Activated CD4-positive, alpha-beta T cell treated with anti-CD3 and anti-CD28 coated beads, Interleukin-2, amount 50 U/mL, for 48 hours (primary cell): ENCODE results near the gene PHF21B.

ENCODE experiments used
- DNase-seq, 2 experiments: peaks; one replicate each; pipeline ENCODE4 v3.0.0-alpha.2; 2020

The PHF21B gene

DNA sequence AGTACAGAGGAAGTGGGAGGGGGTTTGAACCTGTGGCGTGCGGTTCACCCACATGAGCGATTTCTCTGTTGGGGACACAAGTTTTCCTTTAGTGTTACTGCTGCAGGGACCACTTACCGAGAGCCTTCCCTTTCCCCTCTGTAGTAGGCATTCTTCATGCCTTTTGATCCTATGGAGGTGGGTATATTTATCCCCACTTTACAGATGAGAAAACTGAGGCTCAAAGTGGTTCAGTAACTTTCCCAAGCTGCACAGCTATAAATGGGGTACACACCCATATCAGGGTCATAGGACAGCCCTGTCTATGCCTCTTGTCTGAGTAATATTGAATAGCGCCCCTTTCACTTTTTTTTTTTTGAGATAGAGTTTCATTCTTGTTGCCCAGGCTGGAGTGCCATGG, 3.3 kb upstream of the PHF21B start:
- no peak for DNase-seq

DNA sequence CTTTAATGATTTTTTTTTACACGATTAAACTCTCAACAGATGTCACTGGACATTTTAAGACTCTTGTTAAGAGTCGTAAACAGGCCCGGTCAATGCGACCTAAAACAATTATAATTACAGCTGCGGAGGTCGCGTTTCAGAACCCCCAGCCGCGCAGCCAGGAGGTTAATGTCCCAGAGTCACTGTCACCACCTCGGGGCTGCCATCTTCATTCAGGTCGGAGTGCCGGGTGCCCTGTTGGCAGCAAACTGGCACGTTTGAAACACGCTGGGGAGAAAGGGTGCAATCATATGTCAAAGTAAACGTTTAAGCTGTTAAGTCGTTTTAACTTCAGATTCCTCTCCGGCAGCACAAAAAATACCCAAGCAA, 711 bp upstream of the PHF21B start:
- no peak for DNase-seq

GRCh38 chr22:45008751-45009605, 827 bp downstream of the PHF21B start:
- DNase-seq: peak; percentile 6 to 12

GRCh38 chr22:45008186-45008681, 1.6 kb downstream of the PHF21B start:
- peak; percentile 5 to 14 for DNase-seq

DNA sequence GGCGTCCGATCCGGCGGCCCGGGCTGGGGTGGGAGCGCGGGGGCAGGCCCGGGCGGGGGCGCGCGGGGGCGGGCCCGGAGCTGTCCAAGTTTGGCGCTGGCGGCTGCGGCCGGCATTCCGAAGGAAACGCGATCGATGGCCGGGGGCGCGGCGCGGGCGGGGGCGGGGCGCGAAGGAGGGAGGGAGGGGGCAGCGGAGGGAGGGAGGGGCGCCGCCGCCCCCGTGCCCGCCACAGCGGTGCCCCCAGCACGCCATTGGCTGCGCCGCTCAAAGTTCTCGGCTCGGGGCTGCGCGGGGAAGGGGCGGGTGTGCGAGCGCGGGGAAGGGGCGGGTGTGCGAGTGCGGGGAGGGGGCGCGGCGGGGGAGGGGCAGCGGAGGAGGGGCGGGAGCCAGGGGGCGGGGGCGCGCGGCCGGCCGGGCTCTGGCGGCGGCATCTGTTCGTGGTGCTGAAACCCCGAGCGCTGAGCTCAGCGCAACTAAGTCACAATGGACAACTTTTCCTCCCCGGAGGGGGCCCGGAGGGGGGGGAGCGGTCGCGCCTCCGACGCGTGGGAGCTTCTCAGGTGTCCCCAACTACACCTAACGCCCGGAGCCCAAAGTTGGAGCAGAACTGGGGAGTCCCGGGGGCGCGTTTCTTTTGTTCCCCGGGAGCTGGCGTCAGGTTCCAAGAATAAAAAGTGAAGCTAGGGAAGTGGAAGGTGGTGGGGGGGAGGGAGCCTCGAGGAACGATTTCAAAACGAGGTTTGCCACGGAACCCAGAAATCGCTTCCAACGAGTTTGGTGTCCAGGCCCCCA, 2.2 kb downstream of the PHF21B start:
- peak; percentile 11 to 19 for DNase-seq

DNA sequence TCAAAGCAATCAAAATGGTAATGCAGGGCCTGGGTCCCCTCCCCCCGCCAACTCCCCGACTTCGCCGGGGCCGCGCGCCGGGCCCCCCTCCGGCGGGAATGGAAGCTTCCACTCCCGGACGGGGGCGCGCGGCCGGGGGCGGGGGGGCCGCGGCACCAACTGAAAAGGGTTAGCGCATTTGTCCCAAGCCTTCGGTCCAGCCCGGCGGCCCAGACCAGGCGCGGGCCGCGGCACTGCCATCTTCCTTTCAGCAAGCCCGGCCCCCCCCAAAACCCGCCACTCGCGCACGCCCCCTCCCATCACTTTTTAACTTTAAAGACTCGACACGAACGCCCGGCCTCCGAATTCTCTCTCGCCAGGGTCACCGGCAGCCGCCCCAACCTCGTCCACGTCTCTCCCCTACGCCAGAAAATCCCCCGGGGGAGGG, 2.8 kb downstream of the PHF21B start:
- no peak for DNase-seq

GRCh38 chr22:45006111-45006963, 3.5 kb downstream of the PHF21B start:
- no peak for DNase-seq

DNA sequence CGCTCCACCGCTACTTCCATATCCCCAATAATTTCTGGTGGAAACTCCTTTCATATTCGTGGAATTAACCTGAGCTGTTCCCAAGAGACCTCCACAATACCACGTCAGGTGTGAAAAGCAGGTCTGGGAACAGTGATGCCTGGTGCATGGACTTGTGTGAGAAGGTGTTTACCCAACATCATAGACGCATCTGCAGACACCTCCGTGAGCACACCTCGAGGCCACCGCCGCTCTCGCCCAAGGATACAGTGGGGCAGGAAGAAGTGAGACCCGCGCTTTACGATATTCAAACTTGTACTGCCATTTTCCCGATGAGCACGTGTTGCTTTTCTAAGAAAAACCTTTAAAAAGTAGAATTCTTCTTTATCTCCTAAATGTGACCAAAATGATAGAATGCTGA, 8.2 kb downstream of the PHF21B start:
- DNase-seq: no peak

DNA sequence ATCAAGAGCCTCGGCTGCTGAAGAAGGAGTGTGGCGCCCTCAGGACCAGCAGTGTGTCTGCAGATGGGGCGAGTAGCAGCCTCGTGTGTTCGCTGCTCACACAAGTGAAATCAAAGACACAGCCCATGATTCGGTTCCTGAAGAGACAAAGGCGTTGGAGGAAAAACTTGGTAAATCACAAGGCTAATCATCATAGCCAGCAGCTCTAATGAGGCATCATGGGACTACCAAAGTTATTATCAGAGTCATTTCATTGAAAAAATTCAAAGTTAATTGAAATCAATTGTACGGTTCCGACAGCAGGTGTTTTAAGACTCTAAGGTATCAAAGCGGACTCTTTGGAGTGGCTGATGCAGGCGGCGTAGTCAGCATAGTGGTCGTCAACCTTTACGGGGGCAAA, 9.5 kb downstream of the PHF21B start:
- DNase-seq: no peak

GRCh38 chr22:44999687-45000086, 10.1 kb downstream of the PHF21B start:
- DNase-seq: no peak

- DNase-seq: no peak
Observed at GRCh38 chr22:44999231-44999630, 10.6 kb downstream of the PHF21B start.

DNA sequence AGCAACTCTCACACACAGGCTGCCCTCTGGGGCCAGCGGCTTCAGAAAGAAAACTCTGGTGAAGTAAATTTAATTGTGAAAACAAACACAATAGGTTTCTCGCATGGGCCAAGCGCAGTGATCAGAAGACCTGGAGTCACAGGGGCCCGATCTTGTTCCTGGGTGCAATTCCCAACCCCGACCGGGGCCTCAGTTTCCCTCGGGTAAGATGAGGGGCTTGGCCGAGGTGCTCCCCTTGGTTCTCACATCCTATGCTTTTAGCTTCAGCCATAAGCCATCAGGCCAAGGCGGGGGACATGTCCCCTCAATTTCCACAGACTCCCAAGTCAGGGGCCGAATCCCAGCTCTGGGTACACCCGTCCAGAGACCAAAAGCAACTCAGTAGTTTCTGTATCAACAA, 11.5 kb downstream of the PHF21B start:
- no peak for DNase-seq

GRCh38 chr22:44997060-44997459, 12.7 kb downstream of the PHF21B start:
- DNase-seq: no peak

DNA sequence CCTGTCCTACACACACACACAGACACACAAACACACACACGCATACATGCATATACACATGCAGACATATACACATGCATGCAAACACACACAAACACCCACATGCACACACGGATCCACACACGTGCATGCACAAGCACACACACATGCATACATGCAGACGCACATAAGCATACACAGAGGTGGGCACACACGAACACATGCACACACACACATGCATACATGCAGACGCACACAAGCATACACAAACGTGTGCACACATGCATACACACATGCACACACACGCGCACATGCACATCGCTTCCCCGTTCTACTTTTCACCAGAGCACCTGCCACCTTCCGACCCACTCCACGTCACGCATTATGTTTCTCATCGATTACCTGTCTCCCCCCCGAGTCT, 13.2 kb downstream of the PHF21B start:
- DNase-seq: no peak

DNA sequence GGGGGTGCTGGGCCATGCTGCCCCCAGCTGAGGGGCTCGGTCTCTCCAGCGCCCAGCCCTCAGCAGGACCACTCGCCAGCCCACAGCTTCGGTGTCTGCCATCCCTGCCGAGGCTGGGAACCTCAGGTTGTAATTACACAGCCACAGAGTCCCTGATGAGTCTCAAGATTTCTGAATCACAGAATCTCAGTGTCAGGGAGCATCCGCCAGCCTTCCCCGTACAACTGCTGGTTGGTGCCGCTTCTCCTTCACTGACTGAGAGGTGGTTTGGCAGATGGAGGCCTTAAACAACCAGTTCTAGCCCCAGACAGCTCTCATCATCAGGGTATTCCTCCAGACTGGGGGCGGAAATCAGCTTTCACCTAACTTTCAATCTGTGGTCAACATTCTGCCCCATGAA, 13.7 kb downstream of the PHF21B start:
- DNase-seq: no peak

DNA sequence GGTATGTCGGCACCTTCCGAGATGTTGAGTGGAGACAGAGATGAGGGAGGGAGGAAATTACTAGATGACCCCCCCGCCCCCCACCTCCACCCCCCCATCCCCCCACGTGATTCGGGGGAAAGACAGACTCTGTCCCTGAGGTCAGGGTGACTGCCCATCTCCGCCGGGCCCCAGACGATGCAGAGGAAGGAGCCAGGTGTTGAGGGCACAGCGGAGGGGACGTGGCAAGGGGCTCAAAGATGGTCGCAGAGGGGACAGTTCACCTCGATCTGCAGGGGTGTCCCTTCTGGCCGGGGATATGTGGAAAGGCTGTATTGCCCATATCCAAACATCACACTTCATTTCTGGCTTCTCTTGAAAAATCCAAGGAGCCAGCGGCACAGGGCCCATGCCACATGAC, 14.1 kb downstream of the PHF21B start:
- DNase-seq: no peak

- DNase-seq: no peak
Observed at GRCh38 chr22:44995105-44995514, 14.7 kb downstream of the PHF21B start.

DNA sequence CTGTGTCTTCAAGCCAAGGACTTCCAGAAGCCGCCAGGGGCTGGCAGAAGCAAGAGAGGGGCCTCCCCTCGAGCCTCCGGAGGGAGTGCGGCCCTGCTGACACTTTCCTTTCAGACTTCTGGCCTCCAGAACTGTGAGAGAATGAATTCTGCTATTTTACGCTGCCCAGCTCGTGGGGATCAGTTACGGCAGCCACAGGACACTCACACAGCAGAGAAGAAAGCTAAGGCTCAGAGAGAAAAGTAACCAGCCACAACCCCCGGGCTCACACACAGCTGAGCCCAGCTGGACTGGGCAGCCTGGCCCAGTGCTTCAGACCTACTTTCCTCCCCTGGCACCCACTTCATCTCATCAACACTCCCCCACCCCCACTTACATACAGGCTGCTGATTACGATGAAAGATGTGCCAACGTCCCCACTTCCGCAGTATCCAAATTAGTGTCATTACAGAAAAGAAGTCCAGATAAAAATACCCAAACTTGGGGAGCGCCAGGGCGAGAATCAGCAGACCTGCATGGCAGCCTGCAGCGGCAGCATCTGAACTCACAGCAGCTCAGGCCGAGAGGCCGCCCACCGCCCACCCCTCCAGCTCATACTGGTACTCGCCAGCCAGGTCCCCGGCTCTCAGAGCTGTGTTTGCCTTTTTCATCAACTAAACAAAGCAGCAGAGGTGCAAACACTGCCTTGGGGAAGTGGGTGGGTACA, 15.3 kb downstream of the PHF21B start:
- no peak for DNase-seq

DNA sequence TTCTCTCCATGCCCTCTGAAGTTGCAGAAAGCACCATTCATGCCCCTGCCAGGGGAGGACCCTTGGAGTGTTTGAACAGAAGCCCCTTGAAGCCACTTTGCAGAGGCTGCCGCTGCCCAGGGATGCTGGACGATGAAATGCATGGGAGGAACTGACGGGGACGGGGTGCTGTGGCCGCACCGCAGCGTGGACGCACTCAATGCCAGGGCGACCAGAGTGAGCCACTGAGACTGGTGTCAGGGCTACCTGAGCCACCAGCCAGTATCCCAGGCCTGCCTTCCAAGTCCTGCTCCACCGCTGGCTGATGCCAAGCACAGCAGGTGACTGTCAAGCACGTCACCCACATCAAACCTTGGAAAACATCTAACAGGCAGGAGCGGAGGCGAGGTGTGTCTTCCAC, 17.6 kb downstream of the PHF21B start:
- DNase-seq: no peak

GRCh38 chr22:44991218-44991617, 18.6 kb downstream of the PHF21B start:
- DNase-seq: no peak

- no peak for DNase-seq
Observed at GRCh38 chr22:44990810-44991209, 19.0 kb downstream of the PHF21B start.

DNA sequence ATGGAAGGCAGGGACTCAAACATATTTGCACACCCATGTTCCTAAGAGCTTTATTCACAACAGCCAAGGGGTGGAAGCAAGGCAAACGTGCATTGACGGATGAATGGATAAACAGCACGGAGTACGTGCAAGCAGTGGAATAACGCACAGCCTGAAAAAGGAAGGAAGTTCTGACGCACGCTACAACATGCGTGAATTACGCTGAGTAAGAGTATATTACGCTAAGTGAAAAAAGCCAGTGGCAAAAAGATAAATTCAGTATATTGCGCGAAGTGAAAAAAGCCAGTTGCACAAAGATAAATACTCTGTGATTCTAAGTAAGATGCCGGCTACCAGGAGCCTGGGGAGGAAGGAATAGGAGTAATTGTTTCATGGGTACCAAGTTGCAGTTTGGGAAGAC, 19.5 kb downstream of the PHF21B start:
- no peak for DNase-seq
